ENCODE results near the gene DISP3.

Gene DISP3

GRCh38 chr1:11487196-11487751 is 8.3 kb downstream of the DISP3 start:
- DNase-seq, result no peak

GRCh38 chr1:11488201-11488770 is 9.3 kb downstream of the DISP3 start:
- DNase-seq, result no peak

- no peak for DNase-seq
Measured at GRCh38 chr1:11488966-11489625, 10.1 kb downstream of the DISP3 start.

GRCh38 chr1:11492235-11492634 is 13.3 kb downstream of the DISP3 start:
- DNase-seq, result no peak

DNA sequence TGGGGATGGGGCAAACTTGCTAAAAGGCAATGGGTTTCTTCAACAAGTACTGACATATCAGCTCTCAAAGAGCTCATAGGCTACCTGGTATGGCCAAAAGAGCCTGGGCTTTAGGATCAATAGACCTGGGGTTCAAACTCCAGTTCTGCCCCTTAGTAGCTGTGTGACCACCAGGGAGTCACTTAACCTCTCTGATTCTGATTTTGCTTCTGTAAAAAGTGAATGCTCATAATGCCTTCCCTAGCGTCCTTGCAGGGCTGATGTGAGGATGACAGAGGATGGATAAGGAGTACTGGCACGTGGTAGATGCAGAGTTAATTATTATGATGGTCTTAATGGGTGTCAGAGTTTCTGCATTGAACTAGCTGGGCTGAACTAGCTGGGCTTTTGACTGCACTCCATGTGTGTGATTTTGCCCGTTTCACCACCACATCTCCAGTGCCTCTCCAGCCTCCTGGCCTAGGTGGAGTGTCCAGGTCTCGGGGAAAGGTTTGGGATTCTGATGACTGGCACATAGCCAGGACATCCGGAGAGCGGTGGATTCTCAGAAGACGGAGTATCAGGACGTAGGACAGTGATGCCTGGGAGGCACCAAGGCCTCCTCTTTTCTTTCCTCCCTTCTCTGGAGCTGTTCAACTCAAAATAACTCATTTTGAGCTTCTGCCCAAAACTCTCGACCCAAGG is 15.2 kb downstream of the DISP3 start:
- no peak for DNase-seq

- no peak for DNase-seq
Measured at GRCh38 chr1:11494771-11495170, 15.8 kb downstream of the DISP3 start.

DNA sequence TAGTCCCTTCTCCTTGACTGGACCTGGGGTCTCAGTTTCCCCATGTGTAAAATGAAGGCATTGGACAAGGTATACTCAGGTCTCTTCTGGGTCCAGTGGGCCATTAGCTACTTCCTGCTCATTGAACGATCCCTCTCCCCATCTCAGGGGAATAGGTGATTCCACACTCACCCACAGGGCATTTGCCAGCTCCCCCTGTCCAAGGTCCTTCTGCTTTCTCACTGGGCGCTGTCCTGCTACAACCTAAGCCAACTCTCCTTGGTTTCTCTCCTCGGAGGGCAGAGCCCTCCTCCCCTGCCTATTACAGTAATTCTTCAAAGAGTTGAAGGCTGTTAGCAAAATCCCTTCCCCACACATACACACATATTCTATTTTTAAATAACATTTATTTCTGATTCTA is 16.6 kb downstream of the DISP3 start:
- no peak for DNase-seq

DNA sequence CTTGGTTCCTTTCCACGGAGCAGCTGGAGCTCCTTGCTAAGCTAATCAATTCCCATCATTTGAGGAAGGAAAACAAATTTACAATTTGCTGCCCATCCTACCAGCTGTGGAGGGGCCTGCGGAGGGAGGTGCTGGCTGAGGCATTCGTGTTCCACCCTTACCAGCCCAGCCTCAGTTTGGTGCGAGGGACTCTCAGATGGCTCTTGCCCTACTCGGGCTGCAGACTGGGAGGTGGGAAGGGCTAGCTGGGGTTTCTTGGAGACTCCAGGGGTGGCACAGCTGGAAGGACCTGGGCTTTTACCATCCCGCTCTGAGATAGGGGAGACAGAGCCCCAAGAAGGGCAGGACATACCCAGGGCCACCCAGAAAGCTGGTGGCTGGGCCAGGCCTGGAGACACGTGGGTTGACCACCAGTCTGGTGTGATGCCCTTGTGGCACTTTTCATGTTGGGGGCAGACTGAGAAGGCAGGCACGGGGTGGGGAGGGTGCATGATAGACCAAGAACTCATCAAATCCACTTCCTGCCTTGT is 17.7 kb downstream of the DISP3 start:
- no peak for DNase-seq

DNA sequence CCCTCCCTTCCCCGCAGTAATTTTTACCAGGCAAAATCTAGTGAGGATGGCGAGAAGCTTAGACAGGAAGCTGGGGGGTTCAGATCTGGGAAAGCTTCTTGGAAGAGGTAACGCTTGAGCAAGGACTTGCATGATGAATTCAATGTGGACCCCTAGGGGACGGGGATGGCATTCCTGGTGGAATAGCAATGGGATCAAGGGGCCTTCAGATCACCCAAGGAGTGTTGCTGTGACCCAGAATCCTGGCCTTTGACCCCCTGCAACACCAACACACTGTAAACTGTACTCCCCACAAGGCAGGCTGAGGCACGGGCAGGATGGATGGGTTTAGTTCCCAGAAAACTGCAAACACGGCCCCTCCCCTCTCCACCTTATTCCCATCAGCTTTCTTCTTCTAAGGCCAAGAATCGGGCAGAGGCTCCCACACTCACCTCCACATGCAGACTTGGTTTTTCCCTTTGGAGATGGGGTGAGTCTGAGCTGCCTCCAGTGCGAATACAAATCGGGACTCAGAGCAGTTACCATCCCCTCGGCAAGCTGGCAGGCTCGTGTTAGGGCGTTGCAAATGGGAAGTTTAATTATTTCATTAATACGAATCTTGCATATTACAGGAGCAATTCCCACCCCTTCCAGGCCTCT is 20.1 kb downstream of the DISP3 start:
- DNase-seq, result no peak

GRCh38 chr1:11499601-11500331 is 20.8 kb downstream of the DISP3 start:
- no peak for DNase-seq

DNA sequence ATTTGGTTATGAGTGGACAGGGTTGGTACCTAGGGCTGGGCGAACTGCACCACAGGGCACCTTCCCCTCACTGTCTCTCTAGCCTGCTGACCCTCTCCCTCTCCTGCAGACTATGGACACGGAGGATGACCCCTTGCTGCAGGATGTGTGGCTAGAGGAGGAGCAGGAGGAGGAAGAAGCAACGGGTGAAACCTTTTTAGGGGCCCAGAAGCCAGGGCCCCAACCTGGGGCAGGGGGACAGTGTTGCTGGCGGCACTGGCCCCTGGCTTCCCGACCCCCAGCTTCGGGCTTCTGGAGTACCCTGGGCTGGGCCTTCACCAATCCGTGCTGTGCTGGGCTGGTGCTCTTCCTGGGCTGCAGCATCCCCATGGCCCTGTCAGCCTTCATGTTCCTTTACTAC is 21.9 kb downstream of the DISP3 start:
- no peak for DNase-seq

DNA sequence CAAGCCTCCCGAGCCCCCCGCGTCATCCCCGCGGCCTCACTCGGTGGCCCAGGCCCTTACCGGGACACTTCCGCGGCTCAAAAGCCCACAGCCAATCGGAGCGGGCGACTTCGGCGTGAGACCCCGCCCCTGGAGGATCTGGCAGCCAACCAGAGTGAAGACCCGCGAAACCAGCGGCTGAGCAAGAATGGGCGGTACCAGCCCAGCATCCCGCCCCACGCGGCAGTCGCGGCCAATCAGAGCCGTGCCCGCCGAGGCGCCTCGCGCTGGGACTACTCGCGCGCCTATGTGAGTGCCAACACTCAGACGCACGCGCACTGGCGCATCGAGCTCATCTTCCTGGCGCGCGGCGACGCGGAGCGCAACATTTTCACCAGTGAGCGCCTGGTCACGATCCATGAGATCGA is 22.5 kb downstream of the DISP3 start:
- no peak for DNase-seq

- DNase-seq, result no peak
Measured at GRCh38 chr1:11501906-11502485, 23.0 kb downstream of the DISP3 start.

- DNase-seq, result no peak
Measured at GRCh38 chr1:11502516-11502915, 23.6 kb downstream of the DISP3 start.

DNA sequence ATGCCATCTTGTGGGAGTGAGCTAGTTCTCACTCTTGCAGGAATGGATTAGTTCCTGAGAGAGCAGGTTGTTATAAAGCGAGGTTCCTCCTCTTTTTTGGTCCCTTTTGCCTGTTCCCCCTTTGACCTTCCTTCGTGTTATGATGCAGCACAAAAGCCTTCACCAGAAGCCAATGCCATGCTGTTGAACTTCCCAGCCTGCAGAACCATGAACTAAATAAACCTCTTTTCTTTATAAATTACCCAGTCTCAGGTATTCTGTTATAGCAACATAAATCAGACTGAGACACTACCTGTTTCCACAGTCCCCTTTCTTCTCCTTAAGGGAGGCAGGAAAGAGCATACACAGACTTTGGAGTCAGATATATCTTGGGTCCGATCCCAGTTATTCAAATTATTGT is 25.6 kb downstream of the DISP3 start:
- DNase-seq, result no peak

GRCh38 chr1:11505591-11506538 is 26.9 kb downstream of the DISP3 start:
- DNase-seq, result no peak

- DNase-seq, result no peak
Measured at GRCh38 chr1:11507309-11507708, 28.4 kb downstream of the DISP3 start.

GRCh38 chr1:11513681-11514080 is 34.7 kb downstream of the DISP3 start:
- no peak for DNase-seq

- no peak for DNase-seq
Measured at GRCh38 chr1:11514366-11514765, 35.4 kb downstream of the DISP3 start.

- DNase-seq, result no peak
Measured at GRCh38 chr1:11515368-11516300, 36.7 kb downstream of the DISP3 start.
